Lower lobe of right lung (tissue), 2 donors: ENCODE results near the gene MLLT6. TPM values are rescaled to one million over a fixed set of nuclear protein-coding genes. Genes with fewer than 3 reads are reported as not detected.
A peak's percentile ranks its signal among the peaks of the same experiment; 100 is the strongest.

Source experiments
- ATAC-seq, 2 donors: fragments of 200-7000 bp; cut with Tn5 transposase; one replicate each; pipeline ENCODE4 v1.9.1; 2020 to 2022; ENCODE audit warnings: mild to moderate bottlenecking in 2 of 2, moderate library complexity in 2 of 2
- DNase-seq: peaks from one replicate; pipeline ENCODE4 v3.0.0-alpha.2; 2020
- H3K27ac ChIP-seq: fragments of 200-600 bp; one replicate; pipeline ENCODE4 v1.8.0; 2022
- H3K27me3 ChIP-seq: fragments of 200-600 bp; one replicate; pipeline ENCODE4 v1.8.0; 2022; ENCODE audit warnings: low read depth
- H3K36me3 ChIP-seq: fragments of 200-600 bp; one replicate; pipeline ENCODE4 v1.8.0; 2022; ENCODE audit warnings: mild to moderate bottlenecking
- H3K4me1 ChIP-seq: fragments of 200-600 bp; one replicate; pipeline ENCODE4 v1.8.0; 2022
- H3K4me3 ChIP-seq: fragments of 200-600 bp; one replicate; pipeline ENCODE4 v1.8.0; 2022; ENCODE audit warnings: mild to moderate bottlenecking
- H3K9me3 ChIP-seq: fragments of 200-600 bp; one replicate; pipeline ENCODE4 v1.8.0; 2022
- intact Hi-C: fragments of 100-400 bp; cut with DNase I; formaldehyde crosslinking; loops from one replicate; pipeline ENCODE4 v1.11.0; 2022
- long read RNA-seq: library from polyadenylated mRNA; unstranded; transcript quantifications from one replicate; pipeline ENCODE4 v2.0.0, GENCODE V29; 2021
- total RNA-seq: library from RNA; stranded (reverse); fragmentation: NEBNext Ultra II Directional; extraction: Animal tissue kit (Norgen Biotek cat#: 25700); gene quantifications from one replicate; pipeline ENCODE4 v1.2.1, GENCODE V29; 2021
- TF ChIP-seq, protein P1 (sequence below): fragments of 200-600 bp; IDR thresholded peaks from one replicate; pipeline ENCODE4 v1.8.0; 2022; ENCODE audit warnings: antibody characterized with exemption, mild to moderate bottlenecking
- donor health status: DM: no; HTN: yes; CAD: no; lungs with severe emphysema.

Gene MLLT6
- 135 TPM for total RNA-seq
- long read RNA-seq, transcript MLLT6-205 (1 exons, 2,937 nt), result major isoform, 38 of 108 reads
- long read RNA-seq, partial matches to known transcripts, result 24 of 108 reads
- long read RNA-seq, other reads (novel, unspliced or antisense), result 42 of 108 reads

DNA sequence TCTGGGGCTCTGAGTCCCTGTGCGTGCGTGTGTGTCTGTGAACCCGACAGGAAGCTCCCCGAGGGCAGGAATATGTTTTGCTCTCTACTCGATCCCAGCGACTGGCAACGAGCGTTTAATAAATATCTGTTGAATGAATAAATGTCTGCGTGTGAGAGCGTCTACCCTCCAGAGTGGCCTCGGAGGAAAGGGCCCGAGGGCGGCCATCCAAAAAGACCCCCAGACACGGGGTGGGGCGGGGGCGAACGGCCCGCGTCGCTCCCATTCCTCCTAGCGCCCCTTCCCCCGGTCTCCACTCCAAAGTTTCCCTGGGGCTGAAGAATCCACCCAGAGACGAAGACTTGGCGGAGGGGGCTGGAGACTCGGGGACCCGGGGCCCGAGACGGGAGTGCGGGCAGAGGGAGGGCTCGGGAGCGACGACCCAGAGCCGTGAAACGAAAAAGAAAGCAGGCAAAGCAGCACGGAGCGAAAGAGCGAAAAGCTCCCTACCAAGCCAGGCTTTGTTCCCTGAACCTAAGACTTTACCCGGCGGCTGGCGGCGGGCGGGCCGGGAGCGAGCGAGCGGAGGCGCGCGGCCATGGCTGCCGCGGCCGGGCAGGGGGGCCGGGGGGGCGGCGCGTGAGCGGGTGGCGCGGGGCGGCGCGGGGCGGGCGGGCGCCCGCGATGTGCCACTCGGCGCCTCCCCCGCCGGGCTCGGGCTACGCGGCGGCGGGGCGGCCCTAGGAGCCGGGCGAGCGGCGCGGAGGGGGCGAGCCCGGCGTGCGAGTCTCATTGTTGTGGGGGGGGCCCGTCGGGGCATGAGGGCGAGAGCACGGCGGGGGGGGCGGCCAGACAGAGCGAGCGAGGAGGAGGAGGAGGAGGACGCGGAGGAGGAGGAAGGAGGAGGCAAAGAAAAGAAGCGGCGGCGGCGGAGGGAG lies at the start of gene MLLT6:
Gene MLLT6 (plus strand): TSS at position 668 of the 917 bp plus-strand sequence. CDS start 360 bp downstream, outside the sequence.
- peak; percentile 85 for DNase-seq
- H3K9me3 ChIP-seq, result no peaks in the 10 kb centered on the region
- no peaks in the 10 kb centered on the region for H3K27me3 ChIP-seq
- H3K4me3 ChIP-seq, result peak within 1 kb of the TSS; percentile 71
- ATAC-seq, result peak; percentile 54 to 61
- H3K36me3 ChIP-seq, result peaks cover 26% of the 10 kb centered on the region
- H3K4me1 ChIP-seq, result peaks cover 50% of the 10 kb centered on the region
- H3K27ac ChIP-seq, result peak within 1 kb of the TSS; percentile 97
- intact Hi-C loops, result no loop called here
- TF ChIP-seq, protein P1, sequence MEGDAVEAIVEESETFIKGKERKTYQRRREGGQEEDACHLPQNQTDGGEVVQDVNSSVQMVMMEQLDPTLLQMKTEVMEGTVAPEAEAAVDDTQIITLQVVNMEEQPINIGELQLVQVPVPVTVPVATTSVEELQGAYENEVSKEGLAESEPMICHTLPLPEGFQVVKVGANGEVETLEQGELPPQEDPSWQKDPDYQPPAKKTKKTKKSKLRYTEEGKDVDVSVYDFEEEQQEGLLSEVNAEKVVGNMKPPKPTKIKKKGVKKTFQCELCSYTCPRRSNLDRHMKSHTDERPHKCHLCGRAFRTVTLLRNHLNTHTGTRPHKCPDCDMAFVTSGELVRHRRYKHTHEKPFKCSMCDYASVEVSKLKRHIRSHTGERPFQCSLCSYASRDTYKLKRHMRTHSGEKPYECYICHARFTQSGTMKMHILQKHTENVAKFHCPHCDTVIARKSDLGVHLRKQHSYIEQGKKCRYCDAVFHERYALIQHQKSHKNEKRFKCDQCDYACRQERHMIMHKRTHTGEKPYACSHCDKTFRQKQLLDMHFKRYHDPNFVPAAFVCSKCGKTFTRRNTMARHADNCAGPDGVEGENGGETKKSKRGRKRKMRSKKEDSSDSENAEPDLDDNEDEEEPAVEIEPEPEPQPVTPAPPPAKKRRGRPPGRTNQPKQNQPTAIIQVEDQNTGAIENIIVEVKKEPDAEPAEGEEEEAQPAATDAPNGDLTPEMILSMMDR, result no peak

DNA sequence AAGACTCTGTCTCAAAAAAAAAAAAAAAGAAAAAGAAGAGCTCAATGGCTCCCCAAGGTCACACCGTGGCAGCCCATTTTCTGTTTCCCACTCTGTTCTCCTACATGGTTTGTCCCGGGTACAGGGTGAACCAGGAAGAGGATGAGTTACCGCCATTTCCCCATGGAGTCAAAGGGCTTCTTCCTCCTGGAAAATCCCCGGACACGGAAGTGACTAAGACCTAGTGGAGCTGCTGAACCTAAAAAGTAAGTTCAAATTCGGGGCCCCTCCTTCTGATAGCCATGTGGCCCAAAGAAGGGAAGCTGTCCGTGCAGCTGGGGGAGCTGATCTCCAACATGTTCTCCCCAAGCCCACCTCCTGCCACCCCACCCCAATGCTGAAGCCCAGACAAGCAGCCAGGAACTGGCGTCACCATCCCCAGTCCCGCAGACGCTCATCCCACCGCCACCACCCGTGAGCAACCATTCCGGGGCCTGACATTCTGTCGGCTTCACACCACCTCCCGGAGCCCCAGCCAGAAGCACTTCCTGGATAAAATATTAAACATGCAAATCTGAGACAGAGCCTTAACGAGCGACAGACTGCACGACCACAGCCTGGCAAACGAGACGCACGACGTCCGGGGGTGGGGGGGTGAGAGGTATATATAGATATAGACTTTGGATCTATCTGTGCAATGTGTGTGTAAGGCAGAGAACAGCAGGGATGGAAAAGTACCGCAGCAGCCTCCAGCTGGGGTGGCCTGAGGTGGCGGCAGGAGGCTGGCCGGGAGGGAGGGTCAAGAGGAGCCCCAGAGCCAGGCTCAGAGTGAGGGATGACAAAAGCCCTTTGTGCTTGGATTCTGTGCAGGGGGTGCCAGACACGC lies 47.9 kb upstream of the MLLT6 start:
- Histone ChIP-seq H3K27me3 (peaks cover 36% of the 10 kb centered on the region), H3K9me3 (no peaks in the 10 kb centered on the region), H3K4me3 (no peak overlapping the region), H3K36me3 (no peaks in the 10 kb centered on the region), H3K4me1 (peaks cover 16% of the 10 kb centered on the region), H3K27ac (no peak overlapping the region)
- no peak for DNase-seq
- TF ChIP-seq, protein P1, result no peak
- intact Hi-C loops, result no loop called here
- no peak for ATAC-seq

DNA sequence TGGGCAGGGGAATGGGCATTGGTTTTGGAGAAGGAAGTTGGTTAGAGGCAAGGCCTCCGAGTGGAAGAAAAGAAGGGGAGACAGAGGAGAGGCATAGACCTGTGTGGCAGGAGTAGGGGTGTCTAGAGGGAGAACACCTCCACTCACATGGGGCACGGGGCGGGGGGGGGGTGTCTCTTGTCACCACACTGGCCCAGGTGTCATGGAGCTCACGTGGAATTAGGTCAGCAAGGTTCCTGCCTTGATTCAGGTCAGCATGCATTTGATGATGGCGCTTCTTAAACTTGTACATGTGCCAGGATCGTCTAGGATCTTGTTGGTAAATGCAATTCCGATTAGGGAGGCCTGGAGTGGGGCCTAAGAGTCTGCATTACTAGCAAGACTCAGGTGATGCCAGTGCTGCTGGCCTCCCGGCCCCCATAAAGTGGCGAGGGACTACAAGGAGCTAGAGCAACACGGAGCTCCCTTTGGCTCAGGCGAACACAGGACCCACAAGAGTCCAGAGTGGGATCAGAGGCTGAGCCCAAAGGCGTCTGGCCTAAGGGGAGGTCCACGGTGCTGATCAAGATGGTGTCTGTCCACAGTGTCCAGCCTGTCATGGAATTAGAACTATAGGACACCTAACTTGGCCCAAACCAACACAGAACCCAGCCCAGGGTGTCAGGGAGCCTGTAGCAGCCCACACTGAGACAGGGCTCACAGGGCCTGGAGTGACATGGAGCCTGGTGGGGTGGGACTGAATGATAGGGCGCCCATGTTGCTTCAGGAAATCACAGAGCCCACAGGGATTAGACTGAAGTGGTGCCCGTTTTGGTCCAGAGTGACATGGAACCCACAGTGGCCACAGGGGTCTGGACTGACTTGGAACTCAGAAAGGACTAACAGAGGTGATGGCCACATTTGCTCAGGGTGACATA lies 47.0 kb upstream of the MLLT6 start:
- DNase-seq (no peak), ATAC-seq (no peak)
- Histone ChIP-seq H3K4me3 (no peak overlapping the region), H3K4me1 (peaks cover 16% of the 10 kb centered on the region), H3K27me3 (peaks cover 36% of the 10 kb centered on the region), H3K27ac (no peak overlapping the region), H3K36me3 (no peaks in the 10 kb centered on the region), H3K9me3 (no peaks in the 10 kb centered on the region)
- TF ChIP-seq, protein P1, result no peak
- intact Hi-C loops, result no loop called here

DNA sequence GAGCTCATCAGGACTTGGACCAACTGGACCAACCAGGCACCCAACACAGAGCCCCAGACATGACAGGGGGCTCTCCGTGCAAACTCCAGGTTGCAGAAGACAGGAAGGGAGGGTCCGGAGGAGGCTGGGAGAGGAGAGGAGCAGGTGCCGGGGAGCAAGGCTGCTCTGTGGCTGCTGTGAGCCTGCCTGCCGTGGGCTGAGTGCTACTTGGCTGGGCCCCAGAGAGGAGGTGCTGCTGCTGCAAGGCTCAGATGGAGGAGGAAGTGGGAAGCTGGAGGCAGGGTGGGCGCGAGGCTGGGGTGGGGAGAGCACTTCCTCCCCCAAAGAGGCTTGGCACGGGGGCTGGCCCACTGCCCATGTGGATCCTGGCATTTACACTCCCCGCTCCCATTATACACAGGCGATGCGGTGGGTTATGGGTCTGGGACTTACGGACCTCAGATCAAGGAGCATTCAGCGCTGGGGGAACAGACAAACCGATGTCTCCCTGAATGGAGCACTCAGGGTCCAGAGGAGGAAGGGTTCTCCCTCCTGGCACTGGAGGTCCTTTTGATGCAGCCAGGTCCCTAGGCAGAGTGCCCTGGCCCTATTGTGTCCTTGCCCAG lies 46.2 kb upstream of the MLLT6 start:
- Histone ChIP-seq H3K9me3 (no peaks in the 10 kb centered on the region), H3K4me1 (peaks cover 16% of the 10 kb centered on the region), H3K27ac (no peak overlapping the region), H3K27me3 (peaks cover 30% of the 10 kb centered on the region), H3K36me3 (no peaks in the 10 kb centered on the region), H3K4me3 (no peak overlapping the region)
- intact Hi-C loops, result no loop called here
- DNase-seq (peak; percentile 66), ATAC-seq (peak in 1 of 2 donors; percentile 43)
- TF ChIP-seq, protein P1, result no peak
